ENCODE measurements around the gene TTC13. TPM values are rescaled to one million over a fixed set of nuclear protein-coding genes. Genes with fewer than 3 reads are reported as not detected.

Gene TTC13
- total RNA-seq, 1 experiment from 2014 or later, result 35.2 TPM

DNA sequence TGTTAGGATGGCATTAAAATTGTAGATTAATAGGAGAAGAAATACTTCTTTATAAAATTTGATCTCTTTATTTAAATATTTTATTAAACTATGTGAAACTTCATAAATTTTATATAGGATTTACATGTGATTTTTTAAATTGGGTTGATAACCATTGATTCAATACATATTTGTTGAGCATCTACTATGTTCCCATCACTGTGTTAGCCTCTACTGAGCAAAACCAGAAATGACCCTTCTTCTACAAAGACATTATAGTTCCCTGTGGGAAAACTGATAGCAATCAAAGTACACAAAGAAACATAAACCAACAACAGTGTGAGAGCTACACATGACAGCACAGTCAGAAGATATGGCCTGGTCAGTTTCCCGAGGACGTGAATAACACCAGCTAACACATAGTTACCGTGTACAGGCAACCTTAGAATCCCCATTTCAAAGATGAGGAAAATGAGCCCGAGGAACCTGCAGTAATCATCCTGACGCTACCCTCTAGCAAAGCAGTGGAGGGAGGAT is 12.2 kb downstream of the TTC13 start:
- no peak for DNase-seq (ENCODE audit: unreplicated experiment)
- H3K27me3 Mint-ChIP-seq (ENCODE audit: insufficient read depth, unreplicated experiment), result no peaks in the 10 kb centered on the region
- no peaks in the 10 kb centered on the region for H3K4me1 Mint-ChIP-seq (ENCODE audit: insufficient read depth, unreplicated experiment)
- no peaks in the 10 kb centered on the region for H3K9me3 Mint-ChIP-seq (ENCODE audit: unreplicated experiment)
- no peaks in the 10 kb centered on the region for H3K36me3 Mint-ChIP-seq (ENCODE audit: insufficient read depth, unreplicated experiment)
- no peak overlapping the region for H3K4me3 Mint-ChIP-seq (ENCODE audit: unreplicated experiment)
- POLR2A ChIA-PET, result interaction anchor here (8.3 kb wide), 1 partner anchor 11 kb away, joined by 64 read pairs; the partner anchor contains the start of genes ARV1 and TTC13
- no TSS peak for BruUV-seq (replicated peaks)
- H3K27ac Mint-ChIP-seq (ENCODE audit: low read depth, unreplicated experiment), result no peak overlapping the region
- intact Hi-C loops (cut with micrococcal nuclease), result no loop called here
- CTCF ChIA-PET, result interaction anchor here (1.0 kb wide), 1 partner anchor 13 kb away, joined by 5 read pairs; the partner anchor contains the start of gene ARV1
- TF ChIP-seq, protein P1, sequence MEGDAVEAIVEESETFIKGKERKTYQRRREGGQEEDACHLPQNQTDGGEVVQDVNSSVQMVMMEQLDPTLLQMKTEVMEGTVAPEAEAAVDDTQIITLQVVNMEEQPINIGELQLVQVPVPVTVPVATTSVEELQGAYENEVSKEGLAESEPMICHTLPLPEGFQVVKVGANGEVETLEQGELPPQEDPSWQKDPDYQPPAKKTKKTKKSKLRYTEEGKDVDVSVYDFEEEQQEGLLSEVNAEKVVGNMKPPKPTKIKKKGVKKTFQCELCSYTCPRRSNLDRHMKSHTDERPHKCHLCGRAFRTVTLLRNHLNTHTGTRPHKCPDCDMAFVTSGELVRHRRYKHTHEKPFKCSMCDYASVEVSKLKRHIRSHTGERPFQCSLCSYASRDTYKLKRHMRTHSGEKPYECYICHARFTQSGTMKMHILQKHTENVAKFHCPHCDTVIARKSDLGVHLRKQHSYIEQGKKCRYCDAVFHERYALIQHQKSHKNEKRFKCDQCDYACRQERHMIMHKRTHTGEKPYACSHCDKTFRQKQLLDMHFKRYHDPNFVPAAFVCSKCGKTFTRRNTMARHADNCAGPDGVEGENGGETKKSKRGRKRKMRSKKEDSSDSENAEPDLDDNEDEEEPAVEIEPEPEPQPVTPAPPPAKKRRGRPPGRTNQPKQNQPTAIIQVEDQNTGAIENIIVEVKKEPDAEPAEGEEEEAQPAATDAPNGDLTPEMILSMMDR (IDR thresholded peaks at IDR 0.05; ENCODE audit: unreplicated experiment), result no peak

DNA sequence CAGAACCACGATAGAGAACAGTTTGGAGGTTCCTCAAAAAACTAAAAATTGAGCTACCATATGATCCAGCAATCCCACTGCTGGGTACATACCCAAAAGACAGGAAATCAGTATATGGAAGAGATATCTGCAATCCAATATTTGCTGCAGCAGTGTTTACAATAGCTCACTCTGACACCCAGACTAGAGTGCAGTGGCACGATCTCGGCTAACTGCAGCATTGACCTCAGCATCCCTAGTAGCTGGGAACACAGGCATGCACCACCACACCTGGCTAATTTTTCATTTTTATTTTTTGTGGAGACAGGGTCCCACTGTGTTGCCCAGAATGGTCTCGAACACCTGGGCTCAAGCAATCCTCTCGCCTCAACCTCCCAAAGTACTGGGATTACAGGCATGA is 13.1 kb downstream of the TTC13 start:
- no peak overlapping the region for H3K4me3 Mint-ChIP-seq (ENCODE audit: unreplicated experiment)
- H3K9me3 Mint-ChIP-seq (ENCODE audit: unreplicated experiment), result no peaks in the 10 kb centered on the region
- H3K36me3 Mint-ChIP-seq (ENCODE audit: insufficient read depth, unreplicated experiment), result peaks cover 7% of the 10 kb centered on the region
- no TSS peak for BruUV-seq (replicated peaks)
- TF ChIP-seq, protein P1 (IDR thresholded peaks at IDR 0.05; ENCODE audit: unreplicated experiment), result no peak
- ChIA-PET CTCF (interaction anchor here (0.6 kb wide), 1 partner anchor 36 kb away, joined by 3 read pairs; no protein-coding TSS in a partner anchor), POLR2A (interaction anchor here (0.7 to 8.3 kb wide), 2 partner anchors 9 to 12 kb away, joined by 4 to 64 read pairs; partner anchors contain the start of genes ARV1 and TTC13)
- H3K4me1 Mint-ChIP-seq (ENCODE audit: insufficient read depth, unreplicated experiment), result no peaks in the 10 kb centered on the region
- no peak for DNase-seq (ENCODE audit: unreplicated experiment)
- no peaks in the 10 kb centered on the region for H3K27me3 Mint-ChIP-seq (ENCODE audit: insufficient read depth, unreplicated experiment)
- intact Hi-C loops (cut with micrococcal nuclease), result no loop called here
- no peak overlapping the region for H3K27ac Mint-ChIP-seq (ENCODE audit: low read depth, unreplicated experiment)

GRCh38 chr1:230964896-230965295 is 13.8 kb downstream of the TTC13 start:
- BruUV-seq (replicated peaks), result no TSS peak
- H3K9me3 Mint-ChIP-seq (ENCODE audit: unreplicated experiment), result no peaks in the 10 kb centered on the region

DNA sequence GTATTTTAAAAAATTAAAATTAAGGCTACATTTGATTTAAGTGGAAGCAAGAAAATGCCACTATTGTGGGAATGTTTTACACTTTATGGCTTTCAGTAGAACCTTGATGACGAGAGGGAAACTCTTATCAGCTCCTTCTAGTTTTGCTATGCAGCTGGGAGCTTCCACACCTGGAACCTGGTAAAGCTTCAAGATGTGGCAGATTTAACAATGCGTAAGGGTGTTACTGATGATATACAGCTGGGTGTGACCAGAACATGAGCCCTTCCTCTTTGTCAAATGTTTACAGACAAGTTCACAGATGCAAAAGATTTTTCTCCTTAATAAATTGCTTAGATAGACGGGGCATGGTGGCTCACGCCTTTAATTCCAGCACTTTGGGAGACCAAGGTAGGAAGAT is 20.3 kb downstream of the TTC13 start:
- no peaks in the 10 kb centered on the region for H3K4me1 Mint-ChIP-seq (ENCODE audit: insufficient read depth, unreplicated experiment)
- TF ChIP-seq, protein P1 (IDR thresholded peaks at IDR 0.05; ENCODE audit: unreplicated experiment), result no peak
- peaks cover 48% of the 10 kb centered on the region for H3K36me3 Mint-ChIP-seq (ENCODE audit: insufficient read depth, unreplicated experiment)
- no peaks in the 10 kb centered on the region for H3K9me3 Mint-ChIP-seq (ENCODE audit: unreplicated experiment)
- no peak overlapping the region for H3K27ac Mint-ChIP-seq (ENCODE audit: low read depth, unreplicated experiment)
- CTCF ChIA-PET, result interaction anchor here (0.5 to 1.9 kb wide), 8 partner anchors 13 to 1288 kb away, joined by 3 to 5 read pairs (median 4); no protein-coding TSS in a partner anchor
- no peak overlapping the region for H3K4me3 Mint-ChIP-seq (ENCODE audit: unreplicated experiment)
- DNase-seq (ENCODE audit: unreplicated experiment), result no peak
- no peaks in the 10 kb centered on the region for H3K27me3 Mint-ChIP-seq (ENCODE audit: insufficient read depth, unreplicated experiment)
- intact Hi-C loops (cut with micrococcal nuclease), result no loop called here
- no TSS peak for BruUV-seq (replicated peaks)
- POLR2A ChIA-PET, result interaction anchor here (0.5 to 1.2 kb wide), 5 partner anchors 15 to 461 kb away, joined by 3 to 6 read pairs (median 4); no protein-coding TSS in a partner anchor

More at GRCh38 chr1:230964896-230965295, 13.8 kb downstream of the TTC13 start:
- no peak overlapping the region for H3K4me3 Mint-ChIP-seq (ENCODE audit: unreplicated experiment)
- no peaks in the 10 kb centered on the region for H3K4me1 Mint-ChIP-seq (ENCODE audit: insufficient read depth, unreplicated experiment)
- TF ChIP-seq, protein P1 (IDR thresholded peaks at IDR 0.05; ENCODE audit: unreplicated experiment), result no peak
- no peak for DNase-seq (ENCODE audit: unreplicated experiment)
- H3K27me3 Mint-ChIP-seq (ENCODE audit: insufficient read depth, unreplicated experiment), result no peaks in the 10 kb centered on the region
- POLR2A ChIA-PET, result interaction anchor here (0.6 to 8.3 kb wide), 4 partner anchors 13 to 72 kb away, joined by 3 to 64 read pairs (median 3); partner anchors contain the start of genes ARV1 and TTC13
- peaks cover 8% of the 10 kb centered on the region for H3K36me3 Mint-ChIP-seq (ENCODE audit: insufficient read depth, unreplicated experiment)
- H3K27ac Mint-ChIP-seq (ENCODE audit: low read depth, unreplicated experiment), result no peak overlapping the region
- intact Hi-C loops (cut with micrococcal nuclease), result no loop called here
- CTCF ChIA-PET, result interaction anchor here (0.6 to 1.7 kb wide), 3 partner anchors 25 to 563 kb away, joined by 3 to 4 read pairs (median 3); no protein-coding TSS in a partner anchor
